Stimulated activated CD8-positive, alpha-beta memory T cell treated with anti-CD3 and anti-CD28 coated beads, Interleukin-7, amount 100 ng/mL, for 1 hour (primary cell): ENCODE results near the gene MARCHF11.

Experiments
- DNase-seq, 2 donors: peaks; one replicate each; pipeline ENCODE4 v3.0.0-alpha.2; 2020; ENCODE audit warnings: low read depth in 2 of 2

The MARCHF11 gene

GRCh38 chr5:16134204-16134603 lies 45.4 kb downstream of the MARCHF11 start:
- DNase-seq = no peak

GRCh38 chr5:16131878-16132277 lies 47.7 kb downstream of the MARCHF11 start:
- no peak for DNase-seq

- DNase-seq = no peak
Observed at GRCh38 chr5:16128944-16129343, 50.6 kb downstream of the MARCHF11 start.

GRCh38 chr5:16127865-16128544 lies 51.6 kb downstream of the MARCHF11 start:
- DNase-seq = no peak

- DNase-seq = no peak
Observed at GRCh38 chr5:16120579-16120978, 59.0 kb downstream of the MARCHF11 start.

- no peak for DNase-seq
Observed at GRCh38 chr5:16119790-16120189, 59.8 kb downstream of the MARCHF11 start.

- DNase-seq = no peak
Observed at GRCh38 chr5:16115140-16115539, 64.5 kb downstream of the MARCHF11 start.

GRCh38 chr5:16108418-16108817 lies 71.2 kb downstream of the MARCHF11 start:
- no peak for DNase-seq

- DNase-seq = no peak
Observed at GRCh38 chr5:16104961-16105360, 74.6 kb downstream of the MARCHF11 start.

GRCh38 chr5:16095612-16096011 lies 84.0 kb downstream of the MARCHF11 start:
- no peak for DNase-seq

DNA sequence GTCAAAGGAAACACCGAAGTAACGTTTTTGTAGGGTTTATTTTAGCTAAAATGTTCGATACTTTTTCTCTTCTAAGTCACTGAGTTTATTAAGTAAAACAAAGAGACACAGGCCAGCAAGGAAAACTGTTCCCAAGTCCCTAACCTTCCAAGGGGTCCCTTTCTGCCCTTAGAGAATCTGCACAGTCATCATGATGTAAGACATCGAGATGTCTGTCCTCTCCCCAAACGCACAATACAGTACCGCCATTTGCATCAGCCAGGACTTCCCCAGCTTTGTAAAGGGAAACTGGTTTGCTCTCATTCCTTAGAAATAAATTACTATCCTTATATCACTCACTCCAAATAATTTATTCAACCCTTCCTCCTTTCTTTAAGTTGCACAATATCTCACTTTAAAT lies 89.3 kb downstream of the MARCHF11 start:
- DNase-seq = no peak

GRCh38 chr5:16082982-16083381 lies 96.6 kb downstream of the MARCHF11 start:
- no peak for DNase-seq

- DNase-seq = no peak
Observed at GRCh38 chr5:16082053-16082452, 97.5 kb downstream of the MARCHF11 start.

- DNase-seq = no peak
Observed at GRCh38 chr5:16081376-16081955, 98.1 kb downstream of the MARCHF11 start.

DNA sequence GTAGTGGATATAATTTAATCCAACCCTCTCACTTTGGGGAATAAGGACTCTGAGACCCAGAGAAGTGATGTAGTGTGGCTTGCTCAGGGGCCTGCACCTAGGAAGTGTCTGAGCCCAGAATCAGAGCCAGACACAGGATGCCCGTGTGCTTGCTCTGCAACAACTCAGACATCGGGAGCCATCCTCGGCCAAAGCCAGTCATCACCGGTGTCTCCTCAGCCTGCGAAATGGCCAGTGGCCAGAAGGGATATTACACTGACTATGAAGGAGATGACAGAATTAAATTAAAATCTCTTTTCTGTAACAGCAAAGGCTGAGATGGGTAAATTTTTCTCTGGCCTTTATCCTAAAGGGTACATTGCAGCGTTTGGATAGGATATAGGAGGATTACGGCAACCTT lies 102.9 kb downstream of the MARCHF11 start:
- DNase-seq = no peak

GRCh38 chr5:16074358-16074757 lies 105.2 kb downstream of the MARCHF11 start:
- DNase-seq = no peak

DNA sequence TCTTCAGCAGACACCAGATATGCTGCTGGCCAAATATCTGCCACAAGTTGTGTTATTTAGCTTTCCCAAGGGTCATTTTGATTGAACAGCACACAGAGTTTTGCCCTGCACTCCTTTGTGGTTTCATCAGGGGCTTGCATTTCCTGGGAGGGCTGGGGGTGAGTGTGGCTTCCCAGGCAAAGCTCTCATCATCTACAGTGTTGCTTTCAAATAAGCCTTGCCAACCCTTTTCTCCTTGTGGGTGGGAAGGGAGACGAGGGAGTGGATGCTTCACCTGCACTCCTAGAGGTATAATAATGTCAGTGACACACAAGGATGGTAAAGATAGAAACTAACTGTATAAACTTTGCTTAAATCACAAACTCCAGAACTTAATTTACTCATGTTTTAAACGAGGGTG lies 107.0 kb downstream of the MARCHF11 start:
- no peak for DNase-seq

- DNase-seq = no peak
Observed at GRCh38 chr5:16067415-16067814, 112.2 kb downstream of the MARCHF11 start.

DNA sequence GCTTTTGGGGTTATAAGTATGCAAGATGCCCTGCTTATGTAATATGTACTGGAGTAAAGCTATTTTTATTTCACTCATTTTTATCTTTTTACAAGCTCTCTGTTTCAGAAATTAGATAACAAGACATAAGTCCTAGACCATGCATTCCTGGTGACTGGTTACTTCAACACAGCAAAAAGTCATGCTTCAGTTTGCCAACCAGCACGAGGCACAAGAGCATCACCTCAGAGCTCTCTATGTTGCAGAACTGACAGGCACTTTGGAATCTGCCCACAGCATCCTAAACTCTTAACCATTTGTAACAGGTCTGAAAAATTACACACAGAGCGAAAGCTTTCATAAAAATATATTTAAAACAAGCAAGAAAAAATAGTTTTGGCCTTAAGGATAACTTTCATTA lies 112.8 kb downstream of the MARCHF11 start:
- DNase-seq = no peak

DNA sequence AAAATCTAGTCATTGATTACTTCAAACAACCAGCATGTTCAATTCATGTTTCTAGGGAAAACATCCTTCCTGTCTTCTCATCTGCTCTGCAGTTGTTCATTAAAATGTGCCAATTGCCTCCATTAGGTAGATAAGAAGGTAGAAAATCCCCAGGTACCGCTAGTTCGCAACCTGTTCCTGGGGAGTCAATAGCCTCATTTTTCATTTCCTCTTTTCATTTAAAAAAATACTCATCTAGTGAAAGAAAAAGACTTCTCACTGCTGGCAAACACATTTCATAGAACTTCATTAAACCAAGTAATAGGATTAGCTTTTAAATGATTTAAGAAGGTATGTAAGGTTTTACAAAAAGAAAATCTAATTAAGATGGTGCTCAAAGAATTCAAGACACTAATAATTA lies 113.3 kb downstream of the MARCHF11 start:
- no peak for DNase-seq

- no peak for DNase-seq
Observed at GRCh38 chr5:16065831-16066230, 113.8 kb downstream of the MARCHF11 start.

DNA sequence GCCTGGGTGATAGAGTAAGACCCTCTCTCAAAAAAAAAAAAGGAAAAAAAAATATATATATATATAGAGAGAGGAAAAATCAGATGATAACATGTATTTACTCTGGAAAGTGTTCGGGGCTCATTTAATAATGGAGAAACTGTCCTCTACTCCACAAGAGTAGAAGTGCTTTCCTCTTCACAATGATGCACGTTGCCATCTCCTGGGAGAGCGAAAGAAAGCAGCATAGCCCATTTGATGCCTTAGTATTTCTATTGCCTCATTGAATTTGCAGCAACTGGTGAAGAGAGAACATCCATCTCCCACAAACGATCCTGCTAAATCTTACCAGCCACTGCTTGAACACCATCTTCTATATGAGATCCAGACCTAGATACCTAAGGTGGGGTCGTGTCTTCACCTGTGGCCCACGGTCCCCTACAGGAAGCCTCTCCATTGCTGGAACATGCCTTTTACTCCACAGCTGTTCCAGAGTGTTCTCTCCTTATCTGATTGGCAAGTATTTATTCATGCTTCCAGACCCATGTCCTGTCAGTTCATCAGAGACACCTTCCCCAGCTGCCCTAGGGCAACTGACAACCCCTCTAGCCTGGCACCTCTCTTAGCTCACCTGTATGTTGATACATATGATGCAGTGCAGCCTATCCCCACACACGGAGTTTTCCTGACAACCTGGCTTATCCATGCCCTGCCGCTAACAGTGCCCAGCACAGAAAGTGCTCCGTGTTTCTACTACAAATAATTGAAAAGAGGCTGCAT lies 115.3 kb downstream of the MARCHF11 start:
- no peak for DNase-seq

DNA sequence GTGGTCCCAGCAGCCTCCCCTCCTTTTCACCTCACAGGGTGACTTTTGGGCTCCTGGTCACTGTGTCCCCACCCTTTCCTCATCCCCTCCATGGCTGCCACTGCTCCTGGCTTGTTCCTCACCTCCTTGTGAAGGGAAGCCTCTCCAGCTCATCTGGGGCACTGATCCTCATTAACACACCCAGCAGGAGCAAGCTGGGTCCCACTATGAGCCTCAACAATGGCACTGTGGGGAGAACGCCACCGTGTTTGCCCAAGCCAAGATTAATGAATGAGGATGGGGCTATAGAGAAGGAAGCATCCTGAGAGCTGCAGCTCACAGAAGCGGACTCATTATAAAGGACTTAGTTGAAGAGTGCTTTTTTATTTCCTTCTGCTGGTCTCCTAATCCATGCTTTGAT lies 118.4 kb downstream of the MARCHF11 start:
- no peak for DNase-seq
